ENCODE data around the gene SIRT4.
"Not testable (repeated sequence)": the region's sequence is repeated elsewhere in the genome, so short reads cannot be mapped to it uniquely, and the experiment has no call there.

The SIRT4 gene

DNA sequence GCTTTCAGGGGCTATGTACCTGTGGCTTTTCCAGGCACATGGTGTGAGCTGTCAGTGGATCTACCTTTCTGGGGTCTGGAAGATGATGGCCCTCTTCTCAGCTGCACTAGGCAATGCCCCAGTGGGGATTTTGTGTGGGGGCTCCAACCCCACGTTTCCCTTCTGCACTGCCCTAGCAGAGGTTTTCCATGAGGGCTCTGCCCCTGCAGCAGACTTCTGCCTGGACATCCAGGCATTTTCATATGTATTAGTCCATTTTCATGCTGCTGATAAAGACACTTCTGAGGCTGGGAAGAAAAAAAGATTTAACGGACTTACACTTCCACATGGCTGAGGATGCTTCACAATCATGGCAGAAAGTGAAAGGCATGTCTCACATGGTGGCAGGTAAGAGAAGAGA lies 34.3 kb downstream of the SIRT4 start:
- DNase-seq, result not testable (repeated sequence)

DNA sequence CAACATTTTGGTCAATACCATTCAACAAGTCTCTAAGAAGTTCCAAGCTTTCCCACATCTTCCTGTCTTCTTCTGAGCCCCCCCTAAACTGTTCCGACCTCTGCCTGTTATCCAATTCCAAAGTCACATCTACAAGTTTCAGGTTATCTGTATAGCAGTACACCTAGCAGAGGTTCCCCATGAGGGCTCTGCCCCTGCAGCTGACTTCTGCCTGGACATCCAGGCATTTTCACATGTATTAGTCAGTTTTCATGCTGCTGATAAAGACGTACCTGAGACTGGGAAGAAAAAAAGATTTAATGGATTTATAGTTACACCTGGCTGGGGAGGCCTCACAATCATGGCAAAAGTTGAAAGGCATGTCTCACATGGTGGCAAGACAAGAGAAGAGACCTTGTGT lies 35.6 kb downstream of the SIRT4 start:
- no peak for DNase-seq

DNA sequence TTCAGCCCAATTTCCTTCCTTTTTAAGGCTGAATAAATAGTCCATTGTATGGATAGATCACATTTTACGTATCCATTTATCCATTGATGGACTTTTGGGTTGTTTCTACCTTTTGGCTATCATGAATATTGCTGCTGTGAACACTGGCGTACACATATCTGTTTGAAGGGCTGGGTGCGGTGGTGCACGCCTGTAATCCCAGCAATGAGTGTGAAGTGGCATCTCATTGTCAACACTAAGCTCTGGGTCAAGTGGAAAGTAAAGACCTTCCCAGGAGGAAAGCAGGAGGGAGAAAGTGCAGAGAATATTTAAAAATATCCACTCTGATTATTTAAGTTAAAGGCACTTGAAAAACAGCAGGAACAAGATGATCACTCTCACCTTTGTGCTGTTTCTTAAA lies 37.1 kb downstream of the SIRT4 start:
- DNase-seq, result no peak

DNA sequence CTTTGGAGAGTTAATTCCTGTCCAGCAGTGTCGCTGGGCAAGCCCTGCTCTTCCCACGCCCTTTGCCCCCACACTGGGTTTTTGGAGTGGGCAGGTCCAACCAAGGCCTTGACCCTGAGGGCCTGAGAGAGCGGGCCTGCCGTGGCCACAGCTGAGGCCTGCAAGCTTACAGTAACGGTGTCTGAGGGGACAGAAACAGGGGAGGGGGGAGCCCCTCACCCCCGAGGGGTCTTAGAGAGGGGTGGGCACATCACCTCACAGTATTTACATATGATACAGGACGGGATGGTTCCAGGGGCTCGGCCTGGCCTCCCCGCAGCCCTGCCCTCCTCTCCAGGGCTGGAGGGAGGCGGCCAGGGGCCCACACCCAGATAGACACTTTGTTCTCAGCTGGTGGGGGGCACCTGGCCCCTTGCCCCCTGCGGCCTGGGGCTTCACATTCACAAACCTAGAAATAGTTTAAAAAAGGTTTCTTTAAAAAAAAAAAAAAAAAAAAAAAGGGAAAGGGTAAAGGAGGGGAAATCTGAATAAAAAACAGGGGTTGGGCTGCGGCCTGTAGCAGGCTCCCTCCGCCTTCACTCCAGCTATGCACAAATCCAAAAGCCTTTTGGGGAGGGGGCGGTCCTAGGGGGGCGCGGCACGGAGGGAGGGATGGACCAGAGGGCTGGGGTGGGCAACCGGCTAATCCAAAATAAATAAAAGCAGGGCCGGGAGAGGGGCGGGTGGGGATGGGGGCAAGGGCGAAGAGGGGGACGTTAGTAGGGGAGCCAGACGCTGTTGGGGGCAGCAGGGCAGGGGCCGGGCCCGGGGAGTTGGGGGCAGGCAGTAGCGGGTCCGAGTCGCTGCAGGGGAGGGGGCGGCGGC lies 40.3 kb downstream of the SIRT4 start:
- no peak for DNase-seq

DNA sequence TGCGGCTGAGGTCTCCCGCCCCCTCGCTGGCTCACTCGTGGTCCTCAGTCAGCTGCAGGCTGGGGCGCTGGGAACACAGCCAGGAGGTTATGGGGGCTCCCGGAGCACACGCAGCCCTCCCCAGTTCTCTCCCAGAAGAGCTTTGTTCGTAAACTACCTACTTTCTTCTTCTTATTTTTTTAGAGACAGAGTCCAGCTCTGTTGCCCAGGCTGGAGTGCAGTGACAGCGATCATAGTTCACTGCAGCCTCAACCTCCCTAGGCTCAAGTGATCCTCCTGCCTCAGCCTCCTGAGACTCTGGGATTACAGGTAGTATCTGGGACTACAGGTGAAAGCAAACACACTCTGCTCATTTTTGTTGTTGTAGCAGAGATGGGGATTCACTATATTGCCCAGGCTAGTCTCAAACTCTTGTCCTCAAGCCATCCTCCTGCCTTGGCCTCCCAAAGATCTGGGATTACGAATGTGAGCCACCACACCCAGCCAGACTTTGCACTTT lies 41.0 kb downstream of the SIRT4 start:
- DNase-seq, result no peak

DNA sequence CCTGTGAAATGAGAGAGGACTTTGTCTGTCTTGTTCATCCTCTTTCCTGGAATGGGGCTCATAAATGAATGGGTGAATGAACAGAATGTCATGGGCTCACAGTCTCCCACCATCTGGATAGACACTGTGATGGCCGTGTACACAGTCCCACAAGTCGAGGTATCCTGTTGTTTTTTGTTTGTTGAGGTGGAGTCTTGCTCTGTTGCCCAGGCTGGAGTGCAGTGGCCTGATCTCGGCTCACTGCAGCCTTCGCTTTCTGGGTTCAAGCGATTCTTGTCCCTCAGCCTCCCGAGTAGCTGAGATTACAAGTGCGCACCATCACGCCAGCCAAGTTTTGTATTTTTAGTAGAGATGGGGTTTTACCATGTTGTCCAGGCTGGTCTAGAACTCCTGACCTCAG lies 41.6 kb downstream of the SIRT4 start:
- DNase-seq, result no peak

DNA sequence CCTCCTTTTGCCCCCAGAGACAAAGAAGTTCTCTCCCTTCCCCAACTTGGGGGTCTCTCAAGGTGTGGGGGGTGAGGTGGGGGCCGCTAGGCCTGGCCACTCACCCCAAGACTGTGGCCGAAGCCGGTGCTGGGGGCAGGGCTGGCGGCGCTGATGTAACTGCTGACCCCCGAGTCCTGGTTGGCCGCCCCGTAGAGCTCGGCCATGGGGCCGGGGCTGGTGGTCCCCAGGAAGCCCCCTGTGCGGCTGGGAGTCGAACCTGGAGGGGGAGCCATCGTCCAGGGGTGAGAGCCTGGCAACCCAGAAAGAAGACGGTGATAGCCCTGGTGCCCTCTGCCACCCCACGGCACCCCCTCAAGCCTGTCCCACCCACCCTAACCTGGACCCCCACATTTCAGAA lies 43.9 kb downstream of the SIRT4 start:
- no peak for DNase-seq

DNA sequence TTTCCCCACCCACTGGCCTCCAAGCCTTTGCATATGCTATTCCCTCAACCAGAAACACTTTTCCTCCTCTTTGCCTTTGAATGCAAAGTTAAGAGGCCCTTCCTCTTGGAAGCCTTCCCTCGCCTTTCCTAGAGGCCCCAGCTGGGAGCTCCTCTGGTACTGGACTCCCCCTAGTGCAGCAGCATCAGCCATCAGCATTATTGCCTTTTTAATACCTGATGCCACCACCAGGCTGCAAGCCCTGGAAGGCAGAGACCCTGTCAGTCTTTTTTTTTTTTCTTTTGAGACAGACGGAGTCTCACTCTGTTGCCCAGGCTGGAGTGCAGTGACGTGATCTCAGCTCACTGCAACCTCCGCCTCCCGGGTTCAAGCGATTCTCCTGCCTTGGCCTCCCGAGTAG lies 44.6 kb downstream of the SIRT4 start:
- no peak for DNase-seq

DNA sequence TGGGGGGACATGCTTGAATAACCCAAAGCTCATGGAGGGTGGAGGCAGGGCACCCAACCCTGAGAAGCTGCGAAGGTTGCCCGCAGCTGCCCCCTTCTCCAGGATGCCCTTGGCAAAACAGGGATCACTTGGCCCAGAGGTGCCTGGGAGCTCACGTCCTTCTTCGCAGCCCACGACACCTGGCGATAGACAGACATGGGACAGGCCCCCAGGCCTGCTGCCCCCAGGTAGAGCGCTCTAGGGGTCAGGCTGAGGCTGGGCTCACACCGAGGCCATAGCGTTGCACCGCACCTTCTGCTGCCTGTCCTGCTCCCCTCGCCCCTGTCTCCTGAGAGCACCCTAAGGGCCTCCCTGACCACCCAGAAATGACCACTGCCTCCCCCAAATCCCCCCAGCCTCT lies 45.6 kb downstream of the SIRT4 start:
- DNase-seq, result no peak

DNA sequence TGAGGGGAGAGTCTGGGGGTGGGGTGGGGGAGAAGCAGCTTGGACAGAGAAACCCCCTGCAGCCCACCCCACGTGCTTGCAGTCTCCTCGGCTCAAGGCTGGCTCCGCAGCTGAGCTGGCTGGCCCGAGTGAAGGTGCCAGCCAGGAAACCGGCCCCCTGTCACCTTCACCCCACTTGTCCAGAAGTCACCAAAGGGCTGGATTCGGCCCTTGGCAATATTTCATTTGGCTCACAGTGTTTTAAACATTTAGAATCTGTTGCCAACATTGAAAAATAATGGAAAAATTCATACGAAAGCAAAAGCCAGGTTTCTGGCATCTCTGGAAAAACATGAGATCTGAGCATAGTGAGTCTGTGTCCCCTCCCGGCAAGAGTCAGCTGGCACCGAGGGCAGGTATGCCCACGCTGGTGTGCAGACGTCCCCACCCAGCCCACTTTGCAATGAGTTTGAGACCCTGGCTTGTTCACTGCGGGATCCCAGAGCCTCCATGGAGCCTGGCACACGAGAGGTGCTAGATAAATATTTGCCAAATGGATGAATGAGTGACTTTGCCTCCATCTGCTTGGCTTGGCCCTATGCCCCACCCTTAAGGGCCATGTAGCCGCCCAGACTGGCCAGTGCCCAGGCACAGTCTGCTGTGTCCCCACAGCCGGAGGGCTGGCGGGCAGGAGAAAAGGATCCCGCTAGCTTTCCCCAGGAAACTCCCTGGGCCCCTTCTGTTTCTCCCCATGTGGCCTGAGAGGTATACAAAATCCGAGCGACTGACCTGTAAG lies 48.6 kb downstream of the SIRT4 start:
- no peak for DNase-seq

DNA sequence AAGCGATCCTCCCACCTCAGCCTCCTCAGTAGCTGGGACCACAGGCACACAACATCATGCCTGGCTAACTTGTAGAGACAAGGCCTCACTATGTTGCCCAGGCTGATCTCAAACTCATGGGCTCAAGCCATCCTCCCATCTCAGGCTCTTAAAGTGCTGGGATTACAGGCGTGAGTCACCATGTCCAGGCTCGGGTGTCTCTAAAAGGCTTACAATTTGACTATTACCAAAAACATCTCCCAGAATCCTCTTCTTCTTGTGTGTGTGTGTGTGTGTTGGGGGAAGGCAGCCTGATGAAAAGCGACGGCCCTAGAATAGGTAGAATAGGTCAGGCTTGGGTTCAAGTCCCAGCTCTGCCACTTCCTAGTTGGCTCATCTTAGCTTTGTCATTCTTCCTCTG lies 50.0 kb downstream of the SIRT4 start:
- DNase-seq, result no peak

DNA sequence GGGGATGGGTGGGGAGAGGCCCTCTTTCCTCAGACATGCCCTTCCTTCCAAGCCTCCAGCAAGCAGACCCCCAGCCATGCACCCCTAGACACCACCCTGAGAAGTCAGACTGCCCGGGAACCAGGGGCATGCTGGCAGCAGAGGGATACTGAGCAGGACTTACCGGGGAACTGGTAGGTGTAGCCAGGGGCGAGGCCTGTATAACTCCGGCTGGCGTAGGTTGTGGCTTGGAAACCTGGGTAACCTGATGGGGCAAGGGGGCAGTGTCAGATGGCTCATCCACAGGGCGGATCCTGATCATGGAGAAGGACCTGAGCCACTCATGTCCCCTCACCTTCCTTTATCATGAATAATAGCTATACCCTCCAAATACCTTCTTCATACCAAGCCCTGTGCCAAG lies 51.0 kb downstream of the SIRT4 start:
- DNase-seq, result no peak

DNA sequence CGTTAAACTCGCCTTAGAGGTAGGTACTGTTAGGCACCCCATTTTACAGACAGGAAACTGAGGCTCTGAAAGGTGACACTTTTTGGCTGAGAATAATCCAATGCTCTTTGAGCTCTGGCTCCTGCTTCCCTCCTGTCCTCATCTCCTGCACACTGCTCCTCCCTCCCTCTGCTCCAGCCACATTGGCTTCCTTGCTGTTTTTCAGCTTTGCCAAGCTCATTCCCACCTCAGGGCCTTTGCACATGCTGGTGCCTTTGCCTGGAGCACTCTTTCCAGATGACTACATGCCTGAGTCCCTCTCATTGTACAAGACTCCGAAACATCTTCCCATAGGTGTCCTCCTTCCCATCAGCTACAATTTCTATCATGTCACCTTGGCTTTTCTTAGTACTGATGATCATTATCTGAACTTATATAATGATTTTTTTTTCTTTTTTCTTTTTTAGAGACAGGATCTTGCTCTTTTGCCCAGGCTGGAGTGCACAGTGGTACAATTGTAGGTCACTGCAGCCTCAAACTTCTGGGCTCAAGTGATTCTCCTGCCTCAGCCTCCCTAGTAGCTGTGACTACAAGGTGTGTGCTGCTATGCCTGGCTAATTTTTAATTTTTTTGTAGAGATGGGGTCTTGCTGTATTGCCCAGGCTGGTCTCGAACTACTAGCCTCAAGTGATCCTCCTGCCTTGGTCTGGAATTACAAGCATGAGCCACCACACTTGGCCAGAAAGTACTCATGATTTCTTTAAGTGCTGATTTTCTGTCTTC lies 51.6 kb downstream of the SIRT4 start:
- no peak for DNase-seq

DNA sequence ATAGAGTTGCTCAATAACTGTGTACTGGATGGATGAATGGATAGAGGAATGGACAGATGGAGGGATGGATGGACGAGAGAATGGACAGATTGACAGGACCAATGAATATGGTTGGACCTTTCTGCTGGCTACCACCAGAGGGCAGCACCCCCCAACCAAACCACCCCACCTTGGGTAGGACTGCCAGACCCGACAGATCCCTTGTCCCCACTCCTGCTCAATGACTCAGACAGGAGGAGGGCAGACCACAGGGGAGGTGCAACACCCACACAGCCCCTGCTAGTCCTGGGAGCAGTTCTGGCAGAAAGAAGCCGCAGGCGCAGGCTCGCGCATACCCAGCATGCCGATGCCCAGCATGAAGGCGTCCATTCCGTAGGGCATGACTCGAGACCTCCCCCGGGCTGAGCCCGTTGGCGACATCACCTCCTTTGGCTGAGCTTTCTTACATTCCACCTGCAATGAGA lies 54.5 kb downstream of the SIRT4 start:
- DNase-seq, result peak; percentile 19

DNA sequence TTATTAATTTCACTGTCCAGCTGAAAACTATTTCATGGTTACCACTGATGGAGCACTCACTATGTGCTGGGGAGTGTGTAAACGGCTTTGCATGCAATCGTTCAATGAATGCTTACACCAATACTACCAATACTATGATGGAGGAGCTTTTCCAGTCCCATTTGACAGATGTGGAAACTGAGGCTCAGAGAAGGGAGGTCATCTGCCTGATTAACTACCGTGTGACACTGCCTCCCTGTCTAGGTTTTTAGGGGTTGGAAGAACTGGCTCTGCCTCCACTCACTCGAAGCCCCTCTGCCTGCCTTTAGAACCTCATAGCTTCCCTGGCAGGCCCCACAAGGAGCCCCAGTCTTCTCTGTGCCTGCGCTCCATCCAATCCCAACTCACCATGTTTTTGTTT lies 55.0 kb downstream of the SIRT4 start:
- no peak for DNase-seq

DNA sequence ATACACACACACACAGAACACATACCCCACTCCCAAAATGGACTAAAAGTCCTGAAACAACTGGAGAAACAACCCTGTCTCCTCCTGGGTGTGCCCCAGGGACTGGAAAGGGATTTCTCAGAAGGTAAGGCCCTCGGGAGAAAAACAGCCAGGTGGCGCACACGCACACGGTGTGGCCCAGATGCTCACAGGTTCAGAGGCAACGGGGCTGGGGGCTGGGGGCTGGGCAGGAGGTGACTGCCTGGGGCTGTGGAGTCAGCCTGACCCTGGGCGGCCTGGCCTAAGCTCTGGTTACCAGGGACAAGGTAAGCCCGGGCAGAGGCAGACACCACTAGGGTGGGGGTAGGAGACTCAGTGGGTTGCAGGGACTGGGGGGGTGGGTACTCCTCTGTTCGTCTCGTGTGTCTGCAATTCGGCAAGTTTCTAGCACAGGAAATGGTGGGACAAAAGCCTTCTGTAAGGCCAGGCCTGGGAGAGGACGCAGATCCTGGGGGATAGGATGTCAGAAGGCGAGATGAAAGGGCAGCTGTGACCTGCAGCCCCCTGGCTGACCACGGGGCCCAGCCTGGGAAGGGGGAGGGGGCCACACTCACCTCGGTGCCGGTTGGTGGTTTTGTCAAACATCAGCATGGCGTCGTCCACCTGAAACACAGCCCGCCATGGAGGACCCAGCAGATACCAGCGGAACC lies 56.4 kb downstream of the SIRT4 start:
- no peak for DNase-seq

DNA sequence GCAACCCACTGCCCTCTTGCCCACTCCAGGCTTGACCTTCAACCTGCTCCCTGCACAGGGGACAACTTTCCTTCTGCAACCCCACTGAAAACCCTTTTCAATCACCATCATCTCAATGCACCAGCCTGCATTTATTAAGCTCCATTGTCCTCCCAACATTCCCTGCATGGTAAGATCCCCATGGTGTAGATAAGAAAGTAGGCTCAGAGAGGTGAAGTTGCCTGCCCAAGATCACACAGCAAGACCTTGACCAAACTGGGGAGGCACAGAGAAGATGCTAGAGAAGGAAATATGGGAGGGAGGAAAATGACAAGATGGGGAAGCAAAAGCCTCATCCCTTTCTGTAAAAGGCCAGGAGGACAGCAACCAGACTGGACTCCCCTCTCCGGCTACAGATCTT lies 57.0 kb downstream of the SIRT4 start:
- DNase-seq, result no peak

DNA sequence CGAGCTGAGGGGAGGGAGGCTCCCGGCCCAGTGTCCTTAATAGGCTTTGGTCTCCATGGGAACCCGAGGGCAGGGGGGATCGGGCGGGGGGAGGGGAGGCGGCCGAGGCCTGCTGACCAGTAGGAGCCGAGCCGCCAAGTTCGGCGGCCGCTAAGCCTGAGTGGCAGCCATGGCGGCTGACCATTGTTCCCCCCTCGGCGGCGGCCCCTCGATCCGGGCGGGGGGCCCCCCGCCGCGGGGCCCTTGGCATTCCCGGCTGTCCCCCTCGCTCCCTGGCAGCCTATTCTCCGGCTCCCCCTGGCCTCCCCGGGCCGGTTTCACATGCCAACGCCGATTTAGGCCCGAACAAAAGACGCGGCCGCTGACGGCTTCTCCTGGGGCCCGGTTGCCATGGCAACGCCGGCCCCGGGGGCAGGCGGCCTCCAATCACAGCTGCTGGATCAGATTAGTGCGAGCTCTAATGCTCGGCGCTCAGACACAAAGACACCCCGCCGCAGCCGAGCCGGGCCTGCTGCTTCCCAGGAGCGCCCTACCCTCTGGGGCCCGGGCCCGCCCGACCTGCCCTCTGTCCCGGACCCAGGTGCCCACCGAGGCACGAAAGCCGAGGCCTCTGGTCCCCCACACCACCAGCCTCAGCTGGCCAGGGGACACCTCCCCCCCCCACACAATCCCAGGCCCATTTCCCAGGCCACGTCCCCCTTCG lies 59.5 kb downstream of the SIRT4 start:
- DNase-seq, result no peak
